IPS-18a (cell line): ENCODE results near the gene RBBP8.
"Not testable (repeated sequence)": the region's sequence is repeated elsewhere in the genome, so short reads cannot be mapped to it uniquely, and the experiment has no call there.

Experiments used
- H3K27ac ChIP-seq: one replicate; pipeline ENCODE4 v1.5.1; 2013; ENCODE audit warnings: low read length
- H3K27me3 ChIP-seq: one replicate; pipeline ENCODE4 v1.6.1; 2013; ENCODE audit warnings: mild to moderate bottlenecking, low read length; ENCODE audit not compliant: control insufficient read depth, insufficient read depth
- H3K36me3 ChIP-seq: one replicate; pipeline ENCODE4 v1.6.1; 2013; ENCODE audit warnings: low read depth, low read length; ENCODE audit not compliant: control insufficient read depth
- H3K4me1 ChIP-seq: one replicate; pipeline ENCODE4 v1.6.1; 2013; ENCODE audit warnings: low read depth, low read length; ENCODE audit not compliant: control insufficient read depth
- H3K4me3 ChIP-seq: one replicate; pipeline ENCODE4 v1.5.1; 2013; ENCODE audit warnings: low read length
- H3K9ac ChIP-seq: one replicate; pipeline ENCODE4 v1.6.1; 2013; ENCODE audit warnings: mild to moderate bottlenecking, low read length, moderate library complexity
- H3K9me3 ChIP-seq: one replicate; pipeline ENCODE4 v1.6.1; 2013; ENCODE audit warnings: low read depth, low read length; ENCODE audit not compliant: control insufficient read depth

Gene RBBP8

DNA sequence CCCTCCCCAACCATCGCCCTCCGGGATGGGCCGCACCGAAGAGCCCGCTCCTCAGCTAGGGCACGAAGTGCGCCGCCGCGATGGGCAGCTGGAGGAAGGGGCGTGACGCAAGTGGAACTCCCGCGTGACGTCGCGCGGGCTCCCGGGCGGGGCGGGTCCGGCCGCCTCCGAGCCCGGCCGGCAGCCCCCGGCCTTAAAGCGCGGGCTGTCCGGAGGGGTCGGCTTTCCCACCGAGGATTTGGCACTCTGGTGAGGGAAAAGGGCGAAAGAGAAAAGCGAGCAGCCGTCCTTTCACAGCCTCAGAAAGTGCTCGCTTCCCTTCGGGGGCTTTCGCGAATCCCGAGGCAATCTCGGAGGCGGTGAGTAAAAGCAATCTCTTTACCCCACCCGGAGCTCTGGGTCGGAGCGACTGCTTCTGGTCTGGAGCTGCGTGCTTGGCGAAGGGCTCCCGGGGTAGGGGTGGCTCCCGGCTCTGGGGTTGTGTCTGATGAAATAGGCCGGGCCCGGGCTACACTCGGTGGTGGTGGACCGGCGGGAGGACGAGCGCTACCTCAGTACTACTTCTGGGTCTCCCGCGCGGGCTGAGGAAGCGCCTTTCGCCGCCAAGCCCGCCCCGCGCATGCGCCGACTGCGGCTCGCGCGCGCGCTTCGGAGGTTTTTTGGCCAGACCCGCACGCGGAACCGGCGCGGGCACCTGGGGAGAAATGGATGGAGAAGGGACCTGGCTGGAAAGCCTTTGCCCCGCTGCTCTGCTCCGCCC is at the start of gene RBBP8:
TSS of gene RBBP8 (plus strand) at position 123 of the 760 bp plus-strand sequence. CDS start 3,524 bp downstream, outside the sequence.
- Histone ChIP-seq H3K36me3 (peaks cover 11% of the 10 kb centered on the region), H3K9ac (peak within 1 kb of the TSS; percentile 85), H3K27ac (peak within 1 kb of the TSS; percentile 87), H3K4me3 (peak within 1 kb of the TSS; percentile 89), H3K27me3 (peaks cover 9% of the 10 kb centered on the region), H3K4me1 (peaks cover 19% of the 10 kb centered on the region), H3K9me3 (no peaks in the 10 kb centered on the region)

DNA sequence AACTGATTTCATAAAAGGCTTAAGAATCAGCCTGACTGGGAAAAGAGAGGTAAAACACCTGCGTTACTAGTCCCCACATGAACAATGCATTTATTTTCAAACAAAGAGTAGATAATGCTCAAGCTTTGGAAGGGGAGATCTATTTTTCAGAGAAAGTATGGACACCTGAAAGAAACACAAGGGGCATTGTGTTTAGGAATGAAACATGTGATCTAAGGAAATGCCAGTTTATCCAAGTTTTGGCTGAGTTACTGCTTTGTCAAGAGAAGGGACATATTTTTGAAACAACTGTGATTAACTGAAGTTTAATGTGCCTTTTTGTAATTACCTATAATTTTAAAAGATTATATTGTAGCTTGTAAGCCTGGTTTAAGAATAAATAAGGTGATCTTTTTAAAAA is 49.3 kb upstream of the RBBP8 start:
- Histone ChIP-seq H3K36me3 (no peaks in the 10 kb centered on the region), H3K4me1 (peaks cover 5% of the 10 kb centered on the region), H3K4me3 (no peak overlapping the region), H3K9me3 (no peaks in the 10 kb centered on the region), H3K9ac (no peak overlapping the region), H3K27me3 (no peaks in the 10 kb centered on the region), H3K27ac (no peak overlapping the region)

DNA sequence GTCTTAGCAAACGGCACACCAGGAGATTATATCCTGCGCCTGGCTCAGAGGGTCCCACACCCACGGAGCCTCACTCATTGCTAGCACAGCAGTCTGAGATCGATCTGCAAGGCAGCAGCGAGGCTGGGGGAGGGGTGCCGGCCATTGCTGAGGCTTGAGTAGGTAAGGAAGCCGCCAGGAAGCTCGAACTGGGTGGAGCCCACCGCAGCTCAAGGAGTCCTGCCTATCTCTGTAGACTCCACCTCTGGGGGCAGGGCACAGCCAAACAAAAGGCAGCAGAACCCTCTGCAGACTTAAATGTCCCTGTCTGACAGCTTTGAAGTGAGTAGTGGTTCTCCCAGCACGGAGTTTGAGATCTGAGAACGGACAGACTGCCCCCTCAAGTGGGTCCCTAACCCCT is 47.4 kb upstream of the RBBP8 start:
- H3K4me1 ChIP-seq, H3K27ac ChIP-seq, H3K9me3 ChIP-seq, H3K36me3 ChIP-seq, H3K4me3 ChIP-seq, H3K9ac ChIP-seq, H3K27me3 ChIP-seq: not testable (repeated sequence)

DNA sequence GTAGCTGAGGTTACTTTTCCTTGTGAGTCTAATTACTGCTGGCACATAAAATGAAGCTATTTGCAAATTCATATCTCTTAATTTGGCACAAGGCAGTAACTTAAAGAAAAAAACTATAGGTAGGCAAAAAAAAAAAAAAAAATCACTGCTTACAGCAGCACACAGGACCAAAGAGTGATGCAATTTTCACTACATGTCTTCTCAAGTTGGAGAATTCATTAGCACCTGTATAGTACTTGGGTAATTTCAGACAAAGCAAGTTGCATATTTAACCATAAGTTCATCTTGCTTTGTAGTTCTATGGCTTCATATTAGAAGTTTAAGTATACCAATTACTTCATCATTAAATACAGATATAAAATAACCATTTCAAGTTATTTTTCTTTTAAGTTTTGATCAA is 33.7 kb upstream of the RBBP8 start:
- Histone ChIP-seq H3K9ac (no peak overlapping the region), H3K9me3 (peaks cover 6% of the 10 kb centered on the region), H3K27me3 (no peaks in the 10 kb centered on the region), H3K27ac (no peak overlapping the region), H3K36me3 (no peaks in the 10 kb centered on the region), H3K4me1 (no peaks in the 10 kb centered on the region), H3K4me3 (no peak overlapping the region)

DNA sequence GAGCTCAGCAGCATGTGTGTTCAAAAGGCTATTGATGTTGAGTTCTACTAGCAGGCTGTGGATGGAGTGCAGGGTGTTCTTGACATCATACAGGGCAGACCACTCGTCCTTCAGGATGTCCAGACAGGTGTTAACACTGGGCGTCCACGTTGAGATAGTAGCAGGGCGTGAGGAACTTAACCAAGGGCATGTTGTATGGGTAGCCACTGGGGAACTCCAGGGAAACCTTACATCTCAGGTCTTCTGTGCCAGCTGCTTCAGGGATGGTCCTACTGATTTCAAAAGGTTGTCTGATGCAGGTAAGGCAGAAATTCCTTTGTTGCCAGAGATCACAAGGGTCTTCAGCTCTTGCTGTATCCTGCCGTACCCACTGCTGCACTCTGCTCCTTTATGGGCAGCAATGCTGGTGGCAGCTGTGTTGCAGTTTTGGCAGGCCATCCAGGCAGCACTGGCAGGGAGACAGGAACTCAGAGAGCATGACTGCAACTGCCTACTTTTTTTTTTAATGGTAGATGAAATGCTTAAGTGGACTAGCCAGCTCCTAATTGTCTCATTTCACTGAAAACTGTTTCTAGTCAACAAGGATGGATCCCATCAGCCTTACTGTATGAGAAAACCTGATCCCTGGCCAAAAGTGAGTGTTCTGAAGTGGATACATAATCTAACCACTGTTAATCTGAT is 32.4 kb upstream of the RBBP8 start:
- H3K9ac ChIP-seq, result no peak overlapping the region
- no peaks in the 10 kb centered on the region for H3K4me1 ChIP-seq
- no peaks in the 10 kb centered on the region for H3K36me3 ChIP-seq
- no peaks in the 10 kb centered on the region for H3K27me3 ChIP-seq
- H3K4me3 ChIP-seq, result no peak overlapping the region
- peaks cover 6% of the 10 kb centered on the region for H3K9me3 ChIP-seq
- H3K27ac ChIP-seq, result no peak overlapping the region

DNA sequence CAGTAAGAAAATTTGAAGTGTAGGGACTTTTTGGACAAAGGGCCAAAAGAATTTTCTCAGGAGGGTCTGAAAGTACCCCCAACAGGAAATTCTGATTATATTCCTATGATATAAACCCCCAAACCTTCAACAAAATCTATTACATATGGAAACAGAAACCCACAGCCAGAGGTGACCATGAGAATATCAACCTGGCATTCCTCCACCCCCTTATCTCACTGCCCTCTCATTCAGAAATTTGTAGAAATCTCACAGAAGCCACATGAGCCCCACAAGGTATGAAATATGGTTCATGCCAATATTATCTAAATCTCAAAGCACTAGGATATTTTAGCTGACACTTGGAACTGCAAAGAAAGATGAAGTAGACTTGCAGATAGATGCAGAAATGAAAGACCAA is 31.0 kb upstream of the RBBP8 start:
- no peak overlapping the region for H3K9ac ChIP-seq
- H3K36me3 ChIP-seq, result no peaks in the 10 kb centered on the region
- H3K27me3 ChIP-seq, result no peaks in the 10 kb centered on the region
- no peaks in the 10 kb centered on the region for H3K4me1 ChIP-seq
- peaks cover 6% of the 10 kb centered on the region for H3K9me3 ChIP-seq
- H3K4me3 ChIP-seq, result no peak overlapping the region
- no peak overlapping the region for H3K27ac ChIP-seq

DNA sequence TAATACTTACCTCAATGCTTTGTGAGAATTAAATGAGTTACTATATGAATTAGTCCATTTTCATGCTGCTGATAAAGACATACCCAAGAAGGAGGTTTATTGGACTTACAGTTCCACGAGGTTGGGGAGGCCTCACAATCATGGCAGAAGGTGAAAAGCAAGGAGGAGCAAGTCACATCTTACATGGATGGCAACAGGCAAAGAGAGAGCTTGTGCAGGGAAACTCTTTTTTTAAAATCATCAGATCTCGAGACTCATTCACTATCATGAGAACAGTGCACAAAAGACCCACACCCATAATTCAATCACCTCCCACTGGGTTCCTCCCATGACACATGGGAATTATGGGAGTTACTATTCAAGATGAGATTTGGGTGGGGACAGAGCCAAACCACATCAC is 29.9 kb upstream of the RBBP8 start:
- H3K9me3 ChIP-seq, H3K36me3 ChIP-seq, H3K4me1 ChIP-seq, H3K4me3 ChIP-seq, H3K27ac ChIP-seq, H3K9ac ChIP-seq, H3K27me3 ChIP-seq: not testable (repeated sequence)

DNA sequence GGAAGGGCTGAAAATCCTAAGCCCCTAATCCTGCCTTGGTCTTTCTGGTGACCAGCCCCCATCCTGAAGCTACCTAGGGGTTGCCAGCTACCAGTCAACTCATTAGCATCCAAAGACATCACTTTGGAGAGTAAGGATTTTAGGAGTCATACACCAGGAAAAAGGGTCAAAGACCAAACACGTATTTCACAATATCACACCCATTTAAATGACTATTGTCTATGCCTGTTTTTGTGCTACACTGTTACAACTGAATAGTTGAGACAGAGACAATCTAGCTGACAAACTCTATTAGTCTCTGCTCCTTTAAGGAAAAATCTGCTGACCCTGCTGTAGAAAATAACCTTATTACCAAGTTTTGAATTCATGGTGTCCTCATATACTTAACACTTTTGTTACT is 21.0 kb upstream of the RBBP8 start:
- Histone ChIP-seq H3K4me1 (peaks cover 39% of the 10 kb centered on the region), H3K36me3 (no peaks in the 10 kb centered on the region), H3K4me3 (no peak overlapping the region), H3K9ac (no peak overlapping the region), H3K27ac (no peak overlapping the region), H3K27me3 (no peaks in the 10 kb centered on the region), H3K9me3 (no peaks in the 10 kb centered on the region)

DNA sequence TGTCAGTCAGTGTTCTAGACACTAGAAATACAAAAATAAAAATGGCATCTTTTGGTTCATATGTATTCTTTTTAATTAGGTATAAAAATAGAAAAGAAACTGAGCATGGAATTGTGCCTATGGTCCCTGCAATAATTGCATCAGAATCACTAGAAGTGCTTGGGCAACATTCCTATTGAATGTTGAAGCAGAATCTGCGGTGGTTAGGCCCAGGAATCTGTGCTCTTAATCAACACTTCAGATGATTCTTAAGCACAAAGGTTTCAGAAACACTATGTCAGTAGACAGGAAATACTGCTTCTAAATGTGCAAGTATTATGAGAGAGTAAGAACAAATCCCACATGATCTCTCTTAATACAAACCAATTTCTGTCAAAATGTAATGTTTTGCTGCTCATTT is 20.3 kb upstream of the RBBP8 start:
- H3K4me1 ChIP-seq, result peaks cover 39% of the 10 kb centered on the region
- no peak overlapping the region for H3K9ac ChIP-seq
- H3K36me3 ChIP-seq, result no peaks in the 10 kb centered on the region
- H3K9me3 ChIP-seq, result no peaks in the 10 kb centered on the region
- no peaks in the 10 kb centered on the region for H3K27me3 ChIP-seq
- no peak overlapping the region for H3K4me3 ChIP-seq
- no peak overlapping the region for H3K27ac ChIP-seq

DNA sequence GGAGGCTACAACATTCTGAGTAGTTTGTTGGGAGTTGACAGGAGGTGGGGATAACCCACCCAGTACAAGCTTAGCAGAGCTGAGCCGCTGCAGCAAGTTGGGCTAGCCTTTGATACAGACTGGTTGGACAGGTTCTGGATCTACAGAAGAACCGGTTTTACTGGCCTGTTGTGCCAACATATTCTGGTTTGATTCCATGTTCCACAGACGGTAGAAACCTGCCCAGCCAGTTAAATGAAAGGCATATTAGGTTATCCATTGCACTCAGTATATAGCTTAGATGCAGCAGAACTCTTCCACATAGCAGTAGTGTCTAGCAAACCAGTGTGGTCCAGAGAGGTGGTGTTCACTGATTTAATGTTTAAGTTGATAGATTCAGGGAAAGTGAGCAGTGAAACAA is 19.3 kb upstream of the RBBP8 start:
- Histone ChIP-seq H3K4me1 (peaks cover 39% of the 10 kb centered on the region), H3K27ac (no peak overlapping the region), H3K36me3 (no peaks in the 10 kb centered on the region), H3K4me3 (peak overlapping the region; percentile 6), H3K9ac (no peak overlapping the region), H3K9me3 (no peaks in the 10 kb centered on the region), H3K27me3 (no peaks in the 10 kb centered on the region)

DNA sequence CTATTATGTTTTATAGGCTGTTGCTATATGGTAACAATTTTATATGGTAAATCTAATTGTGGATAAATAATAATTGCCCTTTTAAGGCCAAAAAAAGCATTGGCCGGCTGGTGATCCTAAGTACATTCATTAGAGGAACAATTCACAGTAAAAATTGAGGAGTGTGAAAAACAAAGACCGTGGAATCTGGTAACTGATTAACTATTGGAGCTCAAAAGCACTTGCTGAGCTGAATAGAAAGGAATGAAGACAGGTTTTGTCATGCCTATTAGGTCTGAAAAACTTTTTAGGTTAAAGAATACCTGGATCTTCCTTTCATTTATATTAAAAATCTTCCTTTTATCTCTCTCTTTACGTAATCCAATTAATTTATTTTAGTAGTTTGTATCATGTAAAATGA is 18.5 kb upstream of the RBBP8 start:
- H3K27ac ChIP-seq, result peak overlapping the region; percentile 32
- no peaks in the 10 kb centered on the region for H3K9me3 ChIP-seq
- H3K27me3 ChIP-seq, result no peaks in the 10 kb centered on the region
- H3K36me3 ChIP-seq, result no peaks in the 10 kb centered on the region
- H3K4me1 ChIP-seq, result peaks cover 39% of the 10 kb centered on the region
- H3K9ac ChIP-seq, result peak overlapping the region; percentile 13
- peak overlapping the region; percentile 6 for H3K4me3 ChIP-seq

DNA sequence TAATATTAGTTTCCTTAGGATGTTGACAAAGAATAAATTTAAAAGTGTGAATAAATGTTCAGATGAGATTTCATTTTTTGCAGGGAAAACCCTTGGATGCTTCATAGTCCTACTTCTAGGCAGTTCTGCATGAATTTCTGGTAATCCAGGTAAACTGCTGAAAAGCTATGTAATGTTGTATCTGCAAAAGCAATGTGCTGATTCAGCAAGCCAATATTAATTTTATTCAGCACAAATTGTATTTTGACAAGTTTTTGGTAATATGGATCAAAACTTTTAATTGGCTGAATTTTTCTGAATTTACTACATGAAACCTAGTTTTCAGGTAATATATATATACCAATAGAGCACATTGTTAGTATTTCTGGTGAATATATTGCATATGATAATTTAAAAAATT is 17.8 kb upstream of the RBBP8 start:
- H3K4me1 ChIP-seq, result peaks cover 39% of the 10 kb centered on the region
- no peaks in the 10 kb centered on the region for H3K36me3 ChIP-seq
- no peak overlapping the region for H3K27ac ChIP-seq
- no peaks in the 10 kb centered on the region for H3K9me3 ChIP-seq
- no peaks in the 10 kb centered on the region for H3K27me3 ChIP-seq
- peak overlapping the region; percentile 6 for H3K4me3 ChIP-seq
- no peak overlapping the region for H3K9ac ChIP-seq
